Panc1 (cell line): Measurements from ENCODE around the gene SMIM12. TPM values are rescaled to one million over a fixed set of nuclear protein-coding genes. Genes with fewer than 3 reads are reported as not detected.

Experiments used
- ATAC-seq: fragments of 200-7000 bp; cut with Tn5 transposase; 2 replicates; pipeline ENCODE4 v1.9.1; 2020; ENCODE audit warnings: mild to moderate bottlenecking, moderate library complexity
- BruUV-seq: library from RNA; stranded (reverse); fragments of 400-500 nt; replicated peaks from 2 replicates; lab custom pipeline; 2021; lab: Mats Ljungman, UMichigan
- CTCF ChIA-PET: fragments of 300-600 bp; sonication (Branson Sonifier 250); formaldehyde crosslinking; loops from one replicate; lab custom pipeline; 2022; ENCODE audit warnings: antibody characterized with exemption; lab: Charles Lee
- POLR2A ChIA-PET: fragments of 300-600 bp; sonication (Branson Sonifier 250); formaldehyde crosslinking; loops from one replicate; lab custom pipeline; 2022; ENCODE audit warnings: antibody characterized with exemption; lab: Charles Lee
- DNase-seq: peaks from one replicate; pipeline ENCODE4 v3.0.0-alpha.2; 2010; ENCODE audit warnings: low read depth, low spot score
- H3K27ac ChIP-seq: 2 replicates; pipeline ENCODE4 v1.5.1; 2011; ENCODE audit warnings: mild to moderate bottlenecking, low read length, inconsistent platforms
- H3K27me3 ChIP-seq: fragments of 200-500 bp; sonication (Bioruptor generic); 2 replicates; pipeline ENCODE4 v1.6.0; 2014; ENCODE audit warnings: low read length, inconsistent platforms; ENCODE audit not compliant: control insufficient read depth, insufficient read depth
- H3K36me3 ChIP-seq: fragments of 200-500 bp; sonication (Bioruptor generic); 2 replicates; pipeline ENCODE4 v1.5.1; 2014; ENCODE audit warnings: inconsistent platforms, mild to moderate bottlenecking, low read length, moderate library complexity; ENCODE audit not compliant: control insufficient read depth, insufficient read depth
- H3K4me1 ChIP-seq: 2 replicates; pipeline ENCODE4 v1.5.1; 2011; ENCODE audit warnings: inconsistent platforms, mild to moderate bottlenecking, low read length, moderate library complexity; ENCODE audit not compliant: control insufficient read depth, insufficient read depth
- H3K4me3 ChIP-seq, 2 experiments: 2 replicates each; pipeline ENCODE4 v1.5.1; 2011 to 2012; ENCODE audit warnings: low read depth in 2 of 2, low read length in 2 of 2, mild to moderate bottlenecking in 2 of 2, inconsistent platforms in 1 of 2, moderate library complexity in 1 of 2
- H3K9me3 ChIP-seq: fragments of 200-500 bp; sonication (Bioruptor generic); 2 replicates; pipeline ENCODE4 v1.5.1; 2014; ENCODE audit warnings: low read depth, mild to moderate bottlenecking, inconsistent platforms, low read length, moderate library complexity; ENCODE audit not compliant: control insufficient read depth, insufficient read depth
- CTCF ChIP-seq: fragments of 450-650 bp; IDR thresholded peaks from 2 replicates; pipeline ENCODE4 v1.5.1; 2017; ENCODE audit warnings: mild to moderate bottlenecking
- POLR2AphosphoS5 ChIP-seq: IDR thresholded peaks from 2 replicates; pipeline ENCODE4 v1.6.1; 2012; ENCODE audit warnings: mild to moderate bottlenecking, low read depth, low read length, moderate library complexity
- REST ChIP-seq, 2 experiments: IDR thresholded peaks; 2 replicates each; pipeline ENCODE4 v1.6.1; 2011 to 2012; ENCODE audit warnings: low read depth in 2 of 2, control low read depth in 1 of 2, low read length in 1 of 2, mild to moderate bottlenecking in 1 of 2, moderate library complexity in 1 of 2; ENCODE audit not compliant: insufficient read depth in 1 of 2
- SIN3A ChIP-seq: IDR thresholded peaks from 2 replicates; pipeline ENCODE4 v1.6.1; 2012; ENCODE audit warnings: low read depth, mild to moderate bottlenecking, low read length, moderate library complexity, borderline replicate concordance; ENCODE audit not compliant: insufficient read depth
- TCF7L2 ChIP-seq: IDR thresholded peaks from 2 replicates; pipeline ENCODE4 v1.6.1; 2011; ENCODE audit warnings: mild to moderate bottlenecking, low read depth, low read length, inconsistent platforms
- in situ Hi-C: cut with HindIII; loops from 2 replicates; pipeline ENCODE4 v1.10.0; 2016; ENCODE audit warnings: low sequenced_read_pairs, low pct_unique_long_range_greater_than_20kb
- intact Hi-C: fragments of 100-400 bp; cut with micrococcal nuclease; formaldehyde crosslinking; loops from one replicate; pipeline ENCODE4 v1.10.0; 2022; ENCODE audit not compliant: unreplicated experiment
- total RNA-seq: library from RNA; stranded (reverse); gene quantifications from one replicate; pipeline ENCODE4 v1.2.1, GENCODE V29; 2021; ENCODE audit not compliant: unreplicated experiment

SMIM12 gene
- total RNA-seq, 1 experiment from 2014 or later = 47.5 TPM

GRCh38 chr1:34871443-34872132 lies 12.0 kb upstream of the SMIM12 start:
- in situ Hi-C loops (no loop called here), intact Hi-C loops (no loop called here)
- BruUV-seq = no TSS peak
- TF ChIP-seq REST (IDR thresholded peaks at IDR 0.05; ENCODE audit: insufficient read depth in 1 of 2, low read depth in 2 of 2, low read length in 1 of 2) (no peak), SIN3A (no peak), CTCF (no peak), POLR2AphosphoS5 (no peak), TCF7L2 (no peak)
- no peak for DNase-seq
- H3K27me3 ChIP-seq = peaks cover 24% of the 10 kb centered on the region
- H3K9me3 ChIP-seq = no peaks in the 10 kb centered on the region
- no peaks in the 10 kb centered on the region for H3K36me3 ChIP-seq
- ChIA-PET POLR2A (no interaction called here), CTCF (no interaction called here)
- no peaks in the 10 kb centered on the region for H3K4me1 ChIP-seq
- no peak overlapping the region for H3K27ac ChIP-seq
- H3K4me3 ChIP-seq = no peak overlapping the region
- no peak for ATAC-seq

- H3K36me3 ChIP-seq = no peaks in the 10 kb centered on the region
- no TSS peak for BruUV-seq
- in situ Hi-C loops = no loop called here
- POLR2A ChIA-PET = no interaction called here
- TF ChIP-seq POLR2AphosphoS5 (no peak), TCF7L2 (no peak), REST (IDR thresholded peaks at IDR 0.05; ENCODE audit: insufficient read depth in 1 of 2, low read depth in 2 of 2, low read length in 1 of 2) (no peak), SIN3A (no peak), CTCF (no peak)
- H3K9me3 ChIP-seq = no peaks in the 10 kb centered on the region
- no peak for ATAC-seq
- intact Hi-C loops = no loop called here
- no peak for DNase-seq
- no peak overlapping the region for H3K27ac ChIP-seq
- CTCF ChIA-PET = no interaction called here
- no peaks in the 10 kb centered on the region for H3K4me1 ChIP-seq
- peaks cover 24% of the 10 kb centered on the region for H3K27me3 ChIP-seq
- H3K4me3 ChIP-seq = no peak overlapping the region
Observed at GRCh38 chr1:34870395-34870794, 10.8 kb upstream of the SMIM12 start.
